ENCODE measurements around the gene CCR5AS.
"Not testable (repeated sequence)": the region's sequence is repeated elsewhere in the genome, so short reads cannot be mapped to it uniquely, and the experiment has no call there.

Gene CCR5AS

DNA sequence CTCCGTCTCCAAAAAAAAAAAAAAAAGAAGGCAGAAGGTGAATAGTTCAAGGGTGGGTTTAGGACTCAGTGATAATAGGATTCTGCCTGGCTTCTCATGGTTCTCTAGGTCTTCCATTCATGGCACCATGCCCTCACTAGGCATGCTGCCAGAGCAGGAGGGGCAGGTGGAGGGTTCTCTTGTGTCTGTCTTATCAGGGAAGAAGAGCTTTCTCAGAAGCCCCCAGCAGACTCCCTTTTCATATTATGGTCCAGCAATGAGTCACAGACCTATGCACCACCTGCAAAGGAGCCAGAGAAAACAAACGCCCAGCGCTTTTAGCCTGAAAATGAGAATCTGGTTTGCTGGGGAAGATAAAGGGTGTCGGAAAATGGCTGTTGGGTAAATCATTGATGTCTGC, 50.0 kb downstream of the CCR5AS start:
- DNase-seq (ENCODE audit: low read depth in 2 of 2): no peak

DNA sequence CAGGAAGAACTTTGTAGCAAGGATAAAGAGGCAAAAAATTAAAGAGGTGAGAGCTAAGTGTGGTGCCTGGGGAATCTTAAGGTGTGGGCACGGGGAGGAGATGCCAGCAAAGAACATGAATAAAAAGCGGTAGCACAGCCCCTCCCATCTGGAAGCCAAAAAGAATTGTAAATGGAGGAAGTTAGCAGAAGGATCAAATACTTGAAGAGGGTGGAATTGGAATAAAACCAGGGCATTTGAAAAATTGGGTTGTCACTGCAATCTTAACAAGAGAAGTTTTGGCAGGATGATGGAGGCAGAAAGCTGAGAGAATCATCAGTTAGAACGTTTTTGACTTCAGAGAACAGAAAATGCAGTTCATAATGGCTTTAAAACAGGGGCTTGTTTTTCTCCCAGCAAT, 50.6 kb downstream of the CCR5AS start:
- no peak for DNase-seq (ENCODE audit: low read depth in 2 of 2)

DNA sequence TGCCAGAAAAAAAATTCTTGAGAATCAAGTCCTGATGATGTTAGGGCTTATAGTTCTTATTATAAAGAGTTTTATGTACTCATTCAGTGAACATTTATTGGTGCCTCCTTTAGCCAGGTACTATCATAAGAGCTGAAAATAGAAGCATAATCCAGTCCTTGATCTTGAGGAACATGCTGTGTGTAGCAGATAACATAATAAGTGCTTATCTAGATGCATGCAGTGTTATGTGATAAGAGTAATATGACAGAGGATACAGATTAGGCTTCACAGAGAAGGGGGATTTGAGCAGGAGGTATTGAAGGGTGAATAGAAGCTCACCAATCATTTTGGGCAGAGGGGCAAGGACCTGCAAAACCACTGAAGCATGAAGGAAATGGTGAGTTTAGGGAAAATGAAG, 51.9 kb downstream of the CCR5AS start:
- DNase-seq (ENCODE audit: low read depth in 2 of 2): no peak

GRCh38 chr3:46354478-46354877, 52.4 kb downstream of the CCR5AS start:
- DNase-seq (ENCODE audit: low read depth in 2 of 2): no peak

DNA sequence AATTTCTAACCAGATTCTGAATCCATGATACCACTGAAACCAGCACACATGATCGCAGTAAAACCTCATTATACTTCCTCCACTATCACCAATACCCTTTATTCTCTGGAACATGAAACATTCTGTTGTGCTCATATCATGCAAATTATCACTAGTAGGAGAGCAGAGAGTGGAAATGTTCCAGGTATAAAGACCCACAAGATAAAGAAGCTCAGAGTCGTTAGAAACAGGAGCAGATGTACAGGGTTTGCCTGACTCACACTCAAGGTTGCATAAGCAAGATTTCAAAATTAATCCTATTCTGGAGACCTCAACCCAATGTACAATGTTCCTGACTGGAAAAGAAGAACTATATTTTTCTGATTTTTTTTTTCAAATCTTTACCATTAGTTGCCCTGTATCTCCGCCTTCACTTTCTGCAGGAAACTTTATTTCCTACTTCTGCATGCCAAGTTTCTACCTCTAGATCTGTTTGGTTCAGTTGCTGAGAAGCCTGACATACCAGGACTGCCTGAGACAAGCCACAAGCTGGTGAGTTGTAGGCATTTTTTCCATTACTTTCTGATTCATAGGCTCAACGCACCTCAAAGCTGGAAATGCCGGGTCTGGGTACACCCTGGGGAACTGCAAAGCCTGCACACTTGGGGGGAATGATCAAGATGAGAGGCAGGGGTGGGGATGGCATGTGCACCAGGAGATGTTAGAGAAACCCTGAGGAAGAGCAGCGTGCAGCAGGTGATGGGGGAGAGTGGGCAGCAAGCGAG, 53.0 kb downstream of the CCR5AS start, which contains the start of gene CCR2:
Gene CCR2 (plus strand): TSS at position 465 of the 764 bp plus-strand sequence. CDS start 3,417 bp downstream, outside the sequence.
- peak in 1 of 2 experiments; percentile 25 for DNase-seq (ENCODE audit: low read depth in 2 of 2)

- DNase-seq (ENCODE audit: low read depth in 2 of 2): no peak
Measured at GRCh38 chr3:46353090-46353489, 53.8 kb downstream of the CCR5AS start.

DNA sequence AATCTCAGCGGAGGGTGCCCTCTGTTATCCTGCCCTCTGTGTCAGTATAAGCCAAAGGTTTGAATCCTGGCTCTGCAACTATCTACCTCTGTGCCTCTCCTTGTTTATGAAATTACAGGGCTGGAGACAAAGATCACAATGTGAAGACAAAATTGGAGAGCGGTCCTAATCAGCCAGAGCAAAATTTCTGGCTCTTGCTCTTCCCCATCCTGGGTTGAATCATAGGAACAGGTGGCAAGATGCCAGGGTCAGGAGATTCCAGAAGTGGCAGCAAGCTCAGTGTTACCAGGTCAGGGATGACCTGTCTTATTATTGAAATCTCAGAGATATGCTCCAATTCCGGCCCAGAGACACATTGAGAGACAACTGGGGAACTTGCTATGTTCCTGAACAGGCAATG, 55.2 kb downstream of the CCR5AS start:
- DNase-seq (ENCODE audit: low read depth in 2 of 2): no peak

GRCh38 chr3:46350262-46350565, 56.7 kb downstream of the CCR5AS start:
- DNase-seq (ENCODE audit: low read depth in 2 of 2): no peak

DNA sequence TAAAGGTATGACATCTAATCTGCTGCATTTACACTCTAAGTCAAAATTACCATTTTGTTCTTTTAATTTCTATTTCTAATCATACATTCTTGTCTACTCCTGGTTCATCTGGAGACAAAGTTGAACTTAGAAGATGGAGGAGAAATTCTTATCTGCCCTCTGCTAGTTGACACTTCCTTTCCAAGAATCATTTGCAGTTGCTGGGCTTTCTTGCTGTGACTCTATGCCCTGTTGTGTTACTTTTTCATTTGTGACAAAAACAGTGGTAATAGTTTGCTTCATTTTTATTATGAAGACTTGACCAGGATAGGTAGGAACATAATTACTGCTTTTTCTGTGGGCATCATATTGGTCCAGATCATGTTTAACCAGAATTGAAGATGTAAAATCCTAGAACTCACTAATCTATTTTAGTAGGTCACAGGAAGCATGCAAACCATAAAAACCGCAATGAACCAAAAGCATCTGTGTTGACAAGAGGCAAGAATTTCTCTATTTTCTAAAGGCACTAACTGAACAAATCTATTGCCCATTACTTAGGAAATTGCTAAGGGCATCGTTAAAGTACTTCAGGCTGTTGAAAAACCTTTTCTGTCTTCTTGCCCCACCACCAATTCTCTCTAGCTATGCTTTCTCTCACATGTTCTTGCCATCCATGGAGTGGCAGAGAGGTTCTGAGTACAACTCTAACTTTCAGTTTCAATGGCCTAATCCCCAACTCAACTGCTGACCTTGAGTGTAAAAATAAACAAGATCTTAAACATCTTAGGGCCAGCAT, 57.2 kb downstream of the CCR5AS start:
- no peak for DNase-seq (ENCODE audit: low read depth in 2 of 2)

- no peak for DNase-seq (ENCODE audit: low read depth in 2 of 2)
Measured at GRCh38 chr3:46348823-46349482, 57.9 kb downstream of the CCR5AS start.

- DNase-seq (ENCODE audit: low read depth in 2 of 2): no peak
Measured at GRCh38 chr3:46344476-46344875, 62.4 kb downstream of the CCR5AS start.

DNA sequence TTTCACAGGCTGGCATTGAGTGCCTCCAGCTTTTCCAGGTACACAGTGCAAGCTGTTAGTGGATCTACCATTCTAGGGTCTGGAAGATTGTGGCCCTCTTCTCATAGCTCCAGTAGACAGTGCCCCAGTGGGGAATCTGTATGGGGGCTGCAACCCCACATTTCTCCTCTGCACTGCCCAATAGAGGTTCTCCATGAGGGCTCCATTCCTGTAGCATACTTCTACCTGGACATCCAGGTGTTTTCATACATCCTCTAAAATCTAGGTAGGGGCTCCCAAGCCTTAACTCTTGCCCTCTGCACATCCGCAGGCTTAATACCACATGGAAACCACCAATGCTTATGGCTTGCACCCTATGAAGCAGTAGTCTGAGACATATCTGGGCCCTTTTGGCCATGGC, 68.0 kb downstream of the CCR5AS start:
- DNase-seq (ENCODE audit: low read depth in 2 of 2): no peak

DNA sequence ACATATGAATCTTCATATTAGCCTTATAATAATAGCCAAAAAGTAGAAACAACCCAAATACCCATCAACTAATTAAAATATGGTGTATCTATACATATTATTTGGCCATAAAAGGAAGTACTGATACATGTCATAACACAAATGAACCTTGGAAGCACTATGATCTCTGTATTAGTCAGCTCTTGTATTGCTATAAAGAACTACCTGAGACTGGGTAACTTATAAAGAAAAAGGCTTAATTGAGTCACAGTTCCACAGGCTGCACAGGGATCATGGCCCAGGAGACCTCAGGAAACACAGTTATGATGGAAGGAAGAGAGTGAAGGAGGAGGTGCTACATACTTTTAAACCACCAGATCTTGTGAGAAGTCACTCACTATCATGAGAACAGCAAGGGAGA, 69.0 kb downstream of the CCR5AS start:
- DNase-seq (ENCODE audit: low read depth in 2 of 2): no peak

DNA sequence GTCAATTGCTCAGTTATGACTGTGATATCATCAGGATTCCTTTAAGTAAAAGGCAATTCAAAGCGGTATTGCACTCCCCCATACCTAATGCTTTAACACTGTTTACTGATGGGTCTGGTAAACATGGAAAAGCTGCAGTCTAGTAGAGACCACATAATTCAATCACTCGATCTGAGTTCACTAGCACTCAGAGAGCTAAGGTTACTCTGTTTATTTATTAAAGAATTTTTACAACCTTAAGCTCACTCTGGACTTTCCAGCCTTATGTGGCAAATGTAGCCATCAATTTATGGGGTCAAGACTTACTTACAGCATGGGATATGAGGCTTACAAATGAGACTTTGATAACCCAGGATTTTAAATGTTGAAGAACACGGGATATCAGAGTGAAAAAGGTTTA, 71.3 kb downstream of the CCR5AS start:
- DNase-seq (ENCODE audit: low read depth in 2 of 2): no peak

DNA sequence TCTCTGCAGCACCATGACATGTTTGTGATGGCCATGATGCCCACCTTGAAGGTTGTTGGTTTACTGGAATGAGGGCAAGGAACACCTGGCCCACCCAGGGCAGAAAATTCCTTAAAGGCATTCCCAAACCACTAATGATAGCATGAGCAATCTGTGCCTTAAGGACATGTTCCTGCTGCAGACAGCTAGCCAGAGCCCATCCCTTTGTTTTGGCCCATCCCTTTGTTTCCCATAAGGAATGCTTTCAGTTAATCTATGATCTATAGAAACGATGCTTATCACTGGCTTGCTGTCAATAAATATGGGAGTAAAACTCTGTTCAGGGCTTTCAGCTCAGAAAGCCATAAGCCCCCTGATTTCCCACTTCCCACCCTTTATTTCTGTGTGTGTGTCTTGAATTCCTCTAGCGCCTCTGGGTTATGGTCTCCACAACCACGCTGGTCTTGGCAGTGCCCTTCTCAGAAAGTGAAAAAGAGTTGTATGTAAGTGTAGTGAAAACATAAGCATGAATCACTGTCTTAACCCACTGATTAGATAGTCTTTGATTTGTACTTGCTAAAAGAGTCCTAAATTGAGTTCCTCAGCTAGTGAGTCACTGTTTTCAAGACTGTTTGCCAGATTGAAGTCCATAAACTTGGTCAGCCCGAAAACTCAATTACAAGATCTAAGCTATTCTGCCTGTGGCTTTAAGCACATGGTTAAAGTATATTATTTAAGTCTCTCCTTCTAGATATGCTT, 72.0 kb downstream of the CCR5AS start:
- no peak for DNase-seq (ENCODE audit: low read depth in 2 of 2)

GRCh38 chr3:46330676-46331075, 76.2 kb downstream of the CCR5AS start:
- DNase-seq (ENCODE audit: low read depth in 2 of 2): not testable (repeated sequence)

GRCh38 chr3:46325645-46326300, 81.1 kb downstream of the CCR5AS start:
- no peak for DNase-seq (ENCODE audit: low read depth in 2 of 2)

DNA sequence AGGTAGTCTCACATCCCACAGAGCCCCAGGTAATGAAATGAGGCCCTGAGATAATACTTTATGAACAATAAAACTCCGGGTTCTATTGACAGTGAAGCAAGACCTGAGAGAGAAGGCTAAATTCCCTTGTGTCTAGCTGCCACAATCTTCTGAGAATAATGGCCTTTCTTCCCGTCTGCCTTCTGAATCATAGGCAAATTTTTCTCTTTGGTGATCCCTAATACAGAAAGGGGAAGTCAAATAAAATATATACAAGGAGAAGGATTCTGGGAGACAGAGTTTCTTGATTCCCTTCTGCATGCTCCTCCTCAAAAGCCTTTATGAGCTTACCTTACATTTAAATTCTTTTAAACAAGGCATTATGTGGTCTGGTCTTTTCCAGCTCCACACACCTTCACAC, 82.8 kb downstream of the CCR5AS start:
- no peak for DNase-seq (ENCODE audit: low read depth in 2 of 2)

GRCh38 chr3:46321461-46322104, 85.3 kb downstream of the CCR5AS start:
- DNase-seq (ENCODE audit: low read depth in 2 of 2): no peak

DNA sequence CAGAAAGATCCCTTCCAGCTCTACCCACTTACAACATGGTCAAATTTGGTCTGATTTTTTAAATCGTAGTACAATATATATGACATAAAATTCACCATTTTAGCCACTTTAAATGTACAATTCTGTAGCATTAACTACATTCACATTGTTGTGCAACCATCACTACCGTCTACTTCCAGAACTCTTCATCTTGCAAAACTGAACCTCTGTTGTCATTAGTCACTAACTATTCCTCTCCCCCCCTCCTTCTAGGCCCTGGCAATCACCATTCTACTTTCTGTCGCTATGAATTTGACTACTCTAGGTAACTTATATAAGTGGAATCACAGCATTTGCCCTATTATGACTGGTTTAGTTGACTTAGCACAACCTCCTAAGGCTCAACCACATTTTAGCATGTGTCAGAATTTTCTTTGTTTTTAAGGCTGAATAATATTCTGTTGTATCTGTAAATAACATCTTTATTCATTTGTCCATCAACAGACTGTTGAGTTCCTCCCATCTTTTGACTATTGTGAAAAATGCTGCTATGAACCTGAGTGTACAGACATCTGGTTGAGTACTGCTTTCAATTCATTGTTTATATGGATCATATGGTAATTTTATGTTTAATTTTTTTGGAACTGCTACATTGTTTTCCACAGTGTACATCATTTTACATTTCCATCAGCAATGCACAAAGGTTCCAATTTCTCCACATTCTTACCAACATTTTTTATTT, 88.5 kb downstream of the CCR5AS start:
- DNase-seq (ENCODE audit: low read depth in 2 of 2): no peak
